HG03108 (cell line): ENCODE results near the gene MYO5B.
"Not testable (repeated sequence)": the region's sequence is repeated elsewhere in the genome, so short reads cannot be mapped to it uniquely, and the experiment has no call there.

Experiments used
- ATAC-seq: cut with Tn5 transposase; IDR thresholded peaks from one replicate; pipeline ENCODE4 v1.9.1; 2021; ENCODE audit warnings: moderate library complexity; ENCODE audit not compliant: unreplicated experiment

MYO5B gene

DNA sequence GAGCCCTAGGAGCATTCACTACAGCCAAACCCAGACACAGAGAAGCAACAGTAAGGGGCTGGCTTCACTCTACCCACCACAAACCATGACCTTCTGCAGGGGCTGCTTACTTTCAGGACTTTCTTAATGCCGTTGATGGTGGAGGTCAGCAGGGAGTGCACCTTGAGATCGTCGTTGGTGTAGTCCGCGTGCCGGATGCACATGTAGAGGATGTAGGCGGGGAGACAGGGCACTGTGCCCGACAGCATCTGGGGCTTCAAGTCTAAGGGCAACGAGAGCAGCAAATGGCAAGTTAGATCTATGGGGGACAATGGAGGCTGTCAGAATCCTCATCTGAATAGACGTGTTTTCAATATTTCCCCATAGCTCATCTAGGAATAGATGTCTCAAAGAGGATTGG is 351.8 kb downstream of the MYO5B start:
- ATAC-seq = no peak

GRCh38 chr18:49842656-49843055 is 352.3 kb downstream of the MYO5B start:
- ATAC-seq = no peak

DNA sequence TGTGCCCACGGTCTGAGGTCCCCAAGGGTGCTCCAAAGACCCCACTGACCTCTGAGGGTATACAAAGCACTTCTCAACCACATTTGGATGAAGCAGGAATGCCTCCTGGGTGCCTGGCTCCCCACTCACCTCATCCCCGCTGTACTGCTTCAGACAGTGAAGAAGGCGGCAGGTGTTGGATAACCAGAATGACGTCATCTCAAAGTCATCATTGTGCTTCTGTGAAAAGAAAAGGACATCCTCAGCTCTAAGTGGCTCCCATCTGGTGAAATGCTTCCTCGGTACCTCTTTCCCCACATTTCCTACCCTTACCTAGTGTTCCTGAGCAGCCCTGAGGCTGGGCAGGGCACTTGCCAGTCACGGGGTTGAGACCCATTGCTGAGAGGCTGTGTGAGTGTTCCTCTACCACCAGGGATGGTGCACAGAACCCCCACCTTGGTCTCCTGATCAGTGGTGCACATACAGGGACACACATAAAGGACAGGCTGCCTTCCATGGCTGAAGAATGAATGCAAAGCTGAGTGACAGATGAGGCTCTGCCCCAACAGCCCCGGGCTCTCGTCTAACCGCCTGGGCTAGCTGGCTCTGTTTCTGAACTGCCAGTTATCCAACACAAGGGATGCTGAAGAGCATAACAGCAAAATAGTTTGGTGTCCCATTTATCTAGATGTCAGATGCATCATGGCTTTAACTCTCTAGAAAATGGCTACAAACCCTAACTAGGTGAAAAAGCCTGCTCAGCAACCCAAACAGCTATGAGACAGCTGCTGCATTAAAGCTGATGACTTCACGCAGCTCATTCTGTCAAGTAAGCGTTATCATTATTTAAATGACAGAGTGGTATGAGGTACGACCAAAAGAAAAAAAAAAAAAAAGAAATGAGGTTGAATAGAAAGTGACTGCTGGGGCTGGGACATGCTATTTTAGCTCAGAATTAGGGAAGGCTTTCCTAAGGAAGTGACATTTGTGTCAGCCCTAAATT is 353.4 kb downstream of the MYO5B start:
- ATAC-seq = no peak

- ATAC-seq = no peak
Measured at GRCh38 chr18:49839012-49839411, 355.9 kb downstream of the MYO5B start.

GRCh38 chr18:49838381-49838780 is 356.6 kb downstream of the MYO5B start:
- no peak for ATAC-seq

- no peak for ATAC-seq
Measured at GRCh38 chr18:49837889-49838288, 357.1 kb downstream of the MYO5B start.

DNA sequence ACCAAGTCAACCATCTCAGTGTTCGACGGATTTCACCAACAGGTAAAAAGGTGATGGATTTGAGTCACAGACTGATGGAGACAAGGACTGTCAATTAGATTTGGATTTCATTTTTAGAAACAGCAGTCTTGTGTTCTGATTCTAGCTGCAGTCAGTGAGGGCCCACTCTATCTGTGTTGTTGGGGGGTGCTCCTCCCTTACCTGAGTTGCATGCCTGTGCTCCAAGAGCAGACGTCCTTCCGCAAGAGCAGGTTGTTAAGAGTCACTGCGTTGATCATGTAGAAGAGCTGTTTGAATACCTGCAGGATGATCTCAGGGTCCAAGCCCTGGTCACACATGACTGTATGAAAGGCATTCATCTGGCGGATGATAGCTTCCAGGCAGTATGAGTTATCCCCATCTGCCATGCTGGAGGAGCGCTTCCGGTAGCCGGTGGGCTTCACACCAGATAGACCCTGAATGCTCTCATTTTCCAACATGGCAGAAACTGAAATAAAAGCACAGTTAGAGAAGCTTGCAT is 357.6 kb downstream of the MYO5B start:
- not testable (repeated sequence) for ATAC-seq

DNA sequence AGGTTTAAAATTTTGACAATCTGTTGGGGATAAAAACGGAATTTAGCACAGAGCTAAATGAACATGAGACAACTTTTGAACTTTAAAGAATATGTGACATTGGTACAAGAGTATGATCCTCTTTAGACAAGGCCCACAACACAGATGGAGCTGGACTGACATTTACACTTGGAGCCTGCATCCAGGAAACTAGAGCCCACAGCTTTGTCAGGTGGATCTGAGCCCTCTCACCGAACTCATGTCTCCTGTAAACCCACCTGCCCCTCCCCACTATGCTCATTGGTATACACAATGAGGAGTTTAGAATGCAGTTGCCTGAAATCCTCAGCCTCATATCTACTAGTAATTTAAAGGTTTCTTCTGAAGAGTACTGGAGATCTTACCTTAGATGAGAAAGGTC is 359.5 kb downstream of the MYO5B start:
- ATAC-seq = no peak

DNA sequence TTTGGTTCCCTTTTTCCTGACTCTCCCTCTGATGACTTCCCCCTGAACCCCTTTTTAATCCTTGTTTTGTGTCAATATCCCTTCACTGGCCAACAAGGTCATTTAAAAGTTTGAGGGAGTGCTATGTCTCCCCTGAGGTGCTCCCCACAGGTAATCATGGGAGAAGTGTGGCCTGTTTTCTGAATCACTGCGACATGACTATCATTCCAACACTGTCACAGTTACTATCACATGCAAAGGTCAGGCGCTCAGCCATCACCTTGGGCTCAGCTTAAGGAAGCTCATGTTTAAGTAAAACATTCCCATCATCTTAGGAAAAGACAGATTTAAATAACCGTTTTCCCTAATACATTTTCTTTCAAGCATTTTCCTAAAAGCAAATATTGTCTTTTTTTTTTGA is 360.7 kb downstream of the MYO5B start:
- ATAC-seq = no peak

- no peak for ATAC-seq
Measured at GRCh38 chr18:49833814-49834213, 361.1 kb downstream of the MYO5B start.

DNA sequence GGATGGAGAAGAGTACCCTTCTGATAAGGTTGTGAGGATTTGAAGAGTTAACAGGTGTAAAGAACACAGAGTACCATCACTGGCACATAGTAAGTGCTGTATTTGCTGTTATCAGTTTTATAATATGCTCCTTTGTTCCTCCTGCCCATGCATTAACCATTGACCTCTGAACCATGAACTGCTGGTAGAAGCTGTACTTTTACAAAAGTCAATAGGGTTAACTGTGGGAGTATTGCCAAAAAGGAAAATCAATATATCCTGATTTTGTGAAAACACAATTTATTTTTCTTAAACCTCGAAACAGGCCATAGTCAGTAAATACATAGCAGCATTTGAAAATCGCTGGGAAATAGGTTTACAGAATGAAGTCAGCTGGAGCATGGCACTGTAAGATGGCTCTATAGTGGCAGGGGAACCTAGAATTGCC is 362.7 kb downstream of the MYO5B start:
- no peak for ATAC-seq

- no peak for ATAC-seq
Measured at GRCh38 chr18:49827996-49828395, 367.0 kb downstream of the MYO5B start.

GRCh38 chr18:49819823-49820671 is 374.9 kb downstream of the MYO5B start:
- ATAC-seq = peak; percentile 79

GRCh38 chr18:49819071-49819662 is 375.8 kb downstream of the MYO5B start:
- ATAC-seq = no peak

DNA sequence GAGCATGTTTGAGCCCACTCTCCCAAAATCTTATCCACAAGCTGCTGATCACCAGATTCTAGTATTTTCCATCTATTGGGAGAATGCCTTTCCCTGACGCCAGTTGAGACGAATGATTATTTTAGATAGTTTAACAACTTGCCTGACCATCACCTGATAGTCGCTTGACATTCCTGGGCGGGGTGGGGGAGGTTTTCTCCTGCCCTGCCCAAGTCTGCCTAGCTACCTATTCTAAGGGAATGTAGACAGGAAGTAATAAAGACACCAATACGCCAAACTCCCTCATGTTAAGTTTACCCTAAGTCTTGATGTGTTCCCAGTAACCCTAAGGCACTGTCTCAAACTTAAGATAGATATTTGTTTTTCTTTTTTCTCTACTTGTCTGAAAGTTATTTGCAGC is 377.0 kb downstream of the MYO5B start:
- ATAC-seq = no peak

GRCh38 chr18:49815927-49816326 is 379.0 kb downstream of the MYO5B start:
- no peak for ATAC-seq

GRCh38 chr18:49814147-49814499 is 380.8 kb downstream of the MYO5B start:
- peak; percentile 15 for ATAC-seq

DNA sequence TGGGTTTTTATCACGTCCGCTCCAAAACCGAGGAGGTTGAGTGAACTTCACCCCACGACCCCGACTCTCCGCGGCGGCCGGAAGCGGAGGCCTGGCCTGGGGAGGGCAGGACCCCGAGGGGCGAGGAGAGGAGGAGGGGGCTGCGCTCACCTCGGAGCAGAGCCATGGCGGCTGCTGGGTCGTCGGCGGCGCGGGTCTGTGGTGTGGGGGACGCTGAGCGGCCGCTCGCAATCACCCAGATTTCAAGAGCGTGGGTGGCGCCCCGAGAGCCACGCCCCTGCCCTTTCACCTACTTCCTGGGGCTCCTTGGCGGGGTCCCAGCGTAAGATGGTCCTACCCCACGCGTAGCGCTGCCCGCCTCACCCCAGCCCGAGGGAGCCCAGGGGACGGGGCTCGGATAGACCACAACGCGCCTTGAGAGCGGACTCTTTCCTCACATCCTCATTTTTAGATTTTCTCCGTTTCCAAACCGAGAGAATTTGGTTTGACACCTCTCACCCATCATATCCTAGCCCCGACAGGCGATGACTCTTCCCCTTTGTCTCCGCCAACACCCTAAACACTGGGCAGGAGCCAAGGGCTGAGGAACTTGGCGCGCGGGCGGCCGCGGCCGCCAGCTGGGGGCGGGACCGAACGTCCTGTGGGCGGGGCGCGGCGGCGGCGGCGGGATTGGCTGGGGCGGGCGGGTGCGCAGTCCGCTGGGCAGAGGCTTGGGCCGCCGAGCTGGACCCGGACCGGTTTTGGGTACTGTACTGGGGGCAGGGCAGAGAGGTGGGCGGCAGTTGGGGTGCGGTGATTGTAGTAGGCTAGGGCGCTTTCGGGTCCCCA is 381.4 kb downstream of the MYO5B start, which contains the start of gene ACAA2:
Gene ACAA2 (minus strand): TSS at position 215 of the 828 bp plus-strand sequence. CDS start 49 bp downstream, at position 166.
- peak; percentile 81 for ATAC-seq

DNA sequence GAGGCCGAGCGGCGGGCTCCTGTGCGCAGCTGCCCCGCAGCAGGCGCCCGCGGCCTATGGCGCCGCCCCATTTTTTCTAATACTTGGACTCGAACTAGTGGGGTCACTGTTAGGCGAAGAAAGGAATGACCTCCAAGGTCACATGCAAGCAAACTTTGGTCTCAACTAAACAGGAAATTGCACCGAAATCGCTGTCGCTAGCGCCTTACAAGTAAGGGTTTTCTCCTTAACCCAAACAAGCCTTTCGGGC is 382.0 kb downstream of the MYO5B start:
- ATAC-seq = peak; percentile 28

DNA sequence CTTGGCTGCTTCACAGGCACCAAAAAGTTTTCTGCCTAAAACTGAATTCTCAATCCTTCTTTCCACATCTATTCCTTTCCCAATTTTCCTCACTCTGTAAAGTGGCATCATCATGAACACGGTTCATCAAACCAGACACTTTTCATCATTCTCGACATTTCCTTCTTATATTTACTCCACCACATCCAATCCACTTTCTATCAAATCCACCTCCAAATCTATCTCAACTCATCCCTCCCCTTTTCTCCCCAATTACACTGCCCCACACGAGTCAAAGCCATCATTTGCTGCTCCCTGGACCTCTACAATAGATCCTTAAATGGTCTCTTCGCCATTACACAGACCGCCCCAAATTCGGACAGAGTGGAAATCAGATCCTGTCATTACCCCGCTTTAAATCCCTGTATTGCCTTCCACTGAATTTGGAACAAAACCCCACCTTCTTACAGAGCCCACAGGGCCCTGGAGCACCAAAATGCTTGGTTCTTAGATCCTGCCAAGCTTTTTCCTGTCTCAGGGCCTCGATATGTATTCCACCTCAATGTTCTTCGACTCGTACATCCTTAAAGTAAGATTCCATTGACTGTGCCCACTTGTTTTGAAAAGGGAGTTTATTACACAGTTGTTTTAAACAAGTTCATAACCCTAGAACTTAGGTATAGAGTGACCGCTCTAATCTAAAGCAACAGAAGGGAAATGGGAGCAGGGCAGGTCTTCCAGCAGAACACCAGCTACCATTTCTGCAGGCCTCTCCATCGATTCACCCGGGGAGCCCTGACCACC is 382.5 kb downstream of the MYO5B start:
- no peak for ATAC-seq
